Measurements from ENCODE around the gene SCN8A. TPM values are rescaled to one million over a fixed set of nuclear protein-coding genes. Genes with fewer than 3 reads are reported as not detected.
"Not testable (repeated sequence)": the region's sequence is repeated elsewhere in the genome, so short reads cannot be mapped to it uniquely, and the experiment has no call there.

SCN8A gene
- total RNA-seq, 2 donors from 2014 or later: 7.6 to 10.4 TPM

- Histone ChIP-seq H3K36me3 (no peaks in the 10 kb centered on the region), H3K4me1 (replicated peaks) (no peaks in the 10 kb centered on the region), H3K9me3 (no peaks in the 10 kb centered on the region), H3K4me3 (no peak overlapping the region), H3K27ac (no peak overlapping the region), H3K27me3 (replicated peaks; ENCODE audit: insufficient read depth) (no peaks in the 10 kb centered on the region)
- 73% methylated on average over 5 of the region's 5 CpGs for WGBS
- no peak for TF ChIP-seq POLR2AphosphoS5 (IDR thresholded peaks at IDR 0.05)
- TF ChIP-seq, protein P1, sequence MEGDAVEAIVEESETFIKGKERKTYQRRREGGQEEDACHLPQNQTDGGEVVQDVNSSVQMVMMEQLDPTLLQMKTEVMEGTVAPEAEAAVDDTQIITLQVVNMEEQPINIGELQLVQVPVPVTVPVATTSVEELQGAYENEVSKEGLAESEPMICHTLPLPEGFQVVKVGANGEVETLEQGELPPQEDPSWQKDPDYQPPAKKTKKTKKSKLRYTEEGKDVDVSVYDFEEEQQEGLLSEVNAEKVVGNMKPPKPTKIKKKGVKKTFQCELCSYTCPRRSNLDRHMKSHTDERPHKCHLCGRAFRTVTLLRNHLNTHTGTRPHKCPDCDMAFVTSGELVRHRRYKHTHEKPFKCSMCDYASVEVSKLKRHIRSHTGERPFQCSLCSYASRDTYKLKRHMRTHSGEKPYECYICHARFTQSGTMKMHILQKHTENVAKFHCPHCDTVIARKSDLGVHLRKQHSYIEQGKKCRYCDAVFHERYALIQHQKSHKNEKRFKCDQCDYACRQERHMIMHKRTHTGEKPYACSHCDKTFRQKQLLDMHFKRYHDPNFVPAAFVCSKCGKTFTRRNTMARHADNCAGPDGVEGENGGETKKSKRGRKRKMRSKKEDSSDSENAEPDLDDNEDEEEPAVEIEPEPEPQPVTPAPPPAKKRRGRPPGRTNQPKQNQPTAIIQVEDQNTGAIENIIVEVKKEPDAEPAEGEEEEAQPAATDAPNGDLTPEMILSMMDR (IDR thresholded peaks at IDR 0.05): no peak
- TF ChIP-seq POLR2A (IDR thresholded peaks at IDR 0.05): no peak
- DNase-seq (ENCODE audit: low spot score): no peak
- intact Hi-C loops (cut with DNase I): no loop called here
Measured at GRCh38 chr12:51829011-51829481, 238.0 kb downstream of the SCN8A start.

DNA sequence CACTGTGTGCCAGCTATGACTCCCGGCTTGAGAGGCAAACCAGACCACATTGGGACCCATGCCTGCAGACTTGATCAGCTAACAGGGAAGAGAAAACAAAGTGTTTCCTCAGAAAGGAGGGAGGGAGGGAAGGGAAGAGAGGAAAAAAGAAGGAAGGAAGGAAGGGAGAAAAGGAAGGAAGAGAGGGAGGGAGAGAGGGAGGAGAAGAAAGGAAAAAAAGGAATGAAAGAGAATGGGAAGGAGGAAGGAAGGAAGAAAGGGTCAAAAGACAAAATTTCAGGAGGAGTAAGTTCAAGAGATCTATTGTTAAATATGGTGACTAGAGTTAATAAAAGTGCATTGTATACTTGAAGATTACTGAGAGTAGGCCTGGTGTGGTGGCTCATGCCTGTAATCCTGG is 238.6 kb downstream of the SCN8A start:
- no peak overlapping the region for H3K4me3 ChIP-seq
- no peak for DNase-seq (ENCODE audit: low spot score)
- no peaks in the 10 kb centered on the region for H3K4me1 ChIP-seq (replicated peaks)
- H3K9me3 ChIP-seq: no peaks in the 10 kb centered on the region
- no peak for TF ChIP-seq POLR2A (IDR thresholded peaks at IDR 0.05)
- no peak for TF ChIP-seq POLR2AphosphoS5 (IDR thresholded peaks at IDR 0.05)
- TF ChIP-seq, protein P1 (IDR thresholded peaks at IDR 0.05): no peak
- no peaks in the 10 kb centered on the region for H3K36me3 ChIP-seq
- 78% methylated on average over 1 of the region's 1 CpG for WGBS
- H3K27me3 ChIP-seq (replicated peaks; ENCODE audit: insufficient read depth): peaks cover 3% of the 10 kb centered on the region
- intact Hi-C loops (cut with DNase I): no loop called here
- no peak overlapping the region for H3K27ac ChIP-seq

GRCh38 chr12:51831817-51832216 is 240.8 kb downstream of the SCN8A start:
- H3K27ac ChIP-seq; intact Hi-C loops (cut with DNase I); H3K4me3 ChIP-seq; H3K4me1 ChIP-seq (replicated peaks); DNase-seq (ENCODE audit: low spot score); H3K36me3 ChIP-seq; H3K27me3 ChIP-seq (replicated peaks; ENCODE audit: insufficient read depth); H3K9me3 ChIP-seq: not testable (repeated sequence)
- 75% methylated on average over 5 of the region's 5 CpGs for WGBS

- no peaks in the 10 kb centered on the region for H3K9me3 ChIP-seq
- 46% methylated on average over 10 of the region's 10 CpGs for whole genome bisulfite sequencing
- H3K27ac ChIP-seq: no peak overlapping the region
- no peak for DNase-seq (ENCODE audit: low spot score)
- TF ChIP-seq POLR2AphosphoS5 (IDR thresholded peaks at IDR 0.05) (no peak), POLR2A (IDR thresholded peaks at IDR 0.05) (no peak)
- TF ChIP-seq, protein P1 (IDR thresholded peaks at IDR 0.05): no peak
- intact Hi-C loops (cut with DNase I): no loop called here
- no peaks in the 10 kb centered on the region for H3K36me3 ChIP-seq
- no peaks in the 10 kb centered on the region for H3K4me1 ChIP-seq (replicated peaks)
- peaks cover 3% of the 10 kb centered on the region for H3K27me3 ChIP-seq (replicated peaks; ENCODE audit: insufficient read depth)
- no peak overlapping the region for H3K4me3 ChIP-seq
Measured at GRCh38 chr12:51832354-51833107, 241.5 kb downstream of the SCN8A start.

GRCh38 chr12:51833448-51834227 is 242.6 kb downstream of the SCN8A start:
- H3K4me1 ChIP-seq (replicated peaks): no peaks in the 10 kb centered on the region
- TF ChIP-seq, protein P1 (IDR thresholded peaks at IDR 0.05): no peak
- TF ChIP-seq POLR2A (IDR thresholded peaks at IDR 0.05): no peak
- TF ChIP-seq POLR2AphosphoS5 (IDR thresholded peaks at IDR 0.05): no peak
- peaks cover 3% of the 10 kb centered on the region for H3K27me3 ChIP-seq (replicated peaks; ENCODE audit: insufficient read depth)
- no peaks in the 10 kb centered on the region for H3K36me3 ChIP-seq
- H3K4me3 ChIP-seq: no peak overlapping the region
- intact Hi-C loops (cut with DNase I): no loop called here
- no peak for DNase-seq (ENCODE audit: low spot score)
- H3K9me3 ChIP-seq: no peaks in the 10 kb centered on the region
- no peak overlapping the region for H3K27ac ChIP-seq
- WGBS: 77% methylated on average over 12 of the region's 12 CpGs

All from prostate gland (tissue), 2 donors.